ENCODE data around the gene NOTCH3.

NOTCH3 gene

GRCh38 chr19:15123031-15123890, 77.5 kb downstream of the NOTCH3 start:
- no peak for DNase-seq (ENCODE audit: low read depth)
- TF ChIP-seq CTCF (IDR thresholded peaks at IDR 0.05; ENCODE audit: low read depth, low read length, missing control alignments): no peak
- no peak overlapping the region for H3K4me3 ChIP-seq (ENCODE audit: low read depth, low read length)

GRCh38 chr19:15122331-15123030, 78.3 kb downstream of the NOTCH3 start:
- H3K4me3 ChIP-seq (ENCODE audit: low read depth, low read length): no peak overlapping the region
- DNase-seq (ENCODE audit: low read depth): no peak
- TF ChIP-seq CTCF (IDR thresholded peaks at IDR 0.05; ENCODE audit: low read depth, low read length, missing control alignments): no peak

GRCh38 chr19:15120135-15121026, 80.4 kb downstream of the NOTCH3 start:
- no peak for TF ChIP-seq CTCF (IDR thresholded peaks at IDR 0.05; ENCODE audit: low read depth, low read length, missing control alignments)
- no peak overlapping the region for H3K4me3 ChIP-seq (ENCODE audit: low read depth, low read length)
- no peak for DNase-seq (ENCODE audit: low read depth)

GRCh38 chr19:15118789-15119494, 81.9 kb downstream of the NOTCH3 start:
- H3K4me3 ChIP-seq (ENCODE audit: low read depth, low read length): no peak overlapping the region
- no peak for DNase-seq (ENCODE audit: low read depth)
- TF ChIP-seq CTCF (IDR thresholded peaks at IDR 0.05; ENCODE audit: low read depth, low read length, missing control alignments): no peak

- no peak for DNase-seq (ENCODE audit: low read depth)
- TF ChIP-seq CTCF (IDR thresholded peaks at IDR 0.05; ENCODE audit: low read depth, low read length, missing control alignments): no peak
- no peak overlapping the region for H3K4me3 ChIP-seq (ENCODE audit: low read depth, low read length)
These were observed 82.5 kb downstream of the NOTCH3 start for GRCh38 chr19:15118248-15118647.

- DNase-seq (ENCODE audit: low read depth): no peak
- no peak for TF ChIP-seq CTCF (IDR thresholded peaks at IDR 0.05; ENCODE audit: low read depth, low read length, missing control alignments)
- H3K4me3 ChIP-seq (ENCODE audit: low read depth, low read length): no peak overlapping the region
These were observed 83.9 kb downstream of the NOTCH3 start for GRCh38 chr19:15116856-15117255.
